H9 (cell line): ENCODE results near the gene IL24. TPM values are rescaled to one million over a fixed set of nuclear protein-coding genes. Genes with fewer than 3 reads are reported as not detected.

Source experiments
- DNase-seq: peaks from one replicate; pipeline ENCODE4 v3.0.0-alpha.2; 2017
- H2AFZ ChIP-seq: one replicate; pipeline ENCODE4 v1.6.1; 2013; ENCODE audit warnings: mild to moderate bottlenecking, low read length, control low read depth, moderate library complexity
- H2AK5ac ChIP-seq: 2 replicates; pipeline ENCODE4 v1.6.1; 2013; ENCODE audit warnings: low read length, control low read depth, mixed read lengths; ENCODE audit not compliant: insufficient read length
- H2BK120ac ChIP-seq: one replicate; pipeline ENCODE4 v1.6.1; 2013; ENCODE audit warnings: low read depth, mild to moderate bottlenecking, low read length, control low read depth, inconsistent platforms; ENCODE audit not compliant: poor library complexity, severe bottlenecking
- H2BK12ac ChIP-seq: 2 replicates; pipeline ENCODE4 v1.6.1; 2013; ENCODE audit warnings: low read length, control low read depth, mixed read lengths, low read depth; ENCODE audit not compliant: insufficient read length
- H2BK15ac ChIP-seq: 2 replicates; pipeline ENCODE4 v1.6.1; 2013; ENCODE audit warnings: low read depth, low read length, control low read depth
- H2BK20ac ChIP-seq: one replicate; pipeline ENCODE4 v1.6.1; 2013; ENCODE audit warnings: low read depth, mild to moderate bottlenecking, low read length, control low read depth, inconsistent platforms; ENCODE audit not compliant: poor library complexity, severe bottlenecking
- H2BK5ac ChIP-seq: 2 replicates; pipeline ENCODE4 v1.6.1; 2013; ENCODE audit warnings: low read length, control low read depth, mixed read lengths; ENCODE audit not compliant: insufficient read length
- H3K14ac ChIP-seq: 2 replicates; pipeline ENCODE4 v1.6.1; 2013; ENCODE audit warnings: low read length, control low read depth; ENCODE audit not compliant: insufficient read depth
- H3K18ac ChIP-seq: 2 replicates; pipeline ENCODE4 v1.6.1; 2013; ENCODE audit warnings: low read depth, mild to moderate bottlenecking, mixed read lengths, low read length, control low read depth; ENCODE audit not compliant: insufficient read length
- H3K23ac ChIP-seq: 2 replicates; pipeline ENCODE4 v1.6.1; 2013; ENCODE audit warnings: low read length, control low read depth, mixed read lengths, low read depth; ENCODE audit not compliant: insufficient read length
- H3K23me2 ChIP-seq: 2 replicates; pipeline ENCODE4 v1.6.1; 2013; ENCODE audit warnings: low read depth, mild to moderate bottlenecking, mixed read lengths, low read length, control low read depth; ENCODE audit not compliant: insufficient read length, poor library complexity, severe bottlenecking
- H3K27ac ChIP-seq: 2 replicates; pipeline ENCODE4 v1.5.1; 2013; ENCODE audit warnings: low read length, control low read depth, mixed read lengths, low read depth; ENCODE audit not compliant: insufficient read length
- H3K27me3 ChIP-seq: 2 replicates; pipeline ENCODE4 v1.6.1; 2013; ENCODE audit warnings: low read length, control low read depth, inconsistent platforms; ENCODE audit not compliant: insufficient read depth
- H3K4ac ChIP-seq: 2 replicates; pipeline ENCODE4 v1.6.1; 2013; ENCODE audit warnings: low read depth, mild to moderate bottlenecking, control low read depth, inconsistent platforms, low read length, moderate library complexity
- H3K4me1 ChIP-seq: 2 replicates; pipeline ENCODE4 v1.6.1; 2013; ENCODE audit warnings: low read length, control low read depth, inconsistent platforms; ENCODE audit not compliant: insufficient read depth
- H3K4me2 ChIP-seq: 2 replicates; pipeline ENCODE4 v1.6.1; 2013; ENCODE audit warnings: low read length, control low read depth, mixed read lengths; ENCODE audit not compliant: insufficient read length, insufficient read depth
- H3K56ac ChIP-seq: 2 replicates; pipeline ENCODE4 v1.6.1; 2013; ENCODE audit warnings: low read depth, mild to moderate bottlenecking, mixed read lengths, low read length, control low read depth; ENCODE audit not compliant: insufficient read length
- H3K79me1 ChIP-seq: 2 replicates; pipeline ENCODE4 v1.6.1; 2013; ENCODE audit warnings: low read depth, mild to moderate bottlenecking, moderate library complexity, low read length, control low read depth, inconsistent platforms; ENCODE audit not compliant: insufficient read depth, poor library complexity, severe bottlenecking
- H3K79me2 ChIP-seq: 2 replicates; pipeline ENCODE4 v1.6.1; 2013; ENCODE audit warnings: low read length, control low read depth, inconsistent platforms; ENCODE audit not compliant: insufficient read depth
- H3K9ac ChIP-seq: 2 replicates; pipeline ENCODE4 v1.6.1; 2013; ENCODE audit warnings: low read length, control low read depth, mixed read lengths; ENCODE audit not compliant: insufficient read length; ENCODE audit errors: extremely low read depth
- H3K9me3 ChIP-seq: one replicate; pipeline ENCODE4 v1.6.1; 2013; ENCODE audit warnings: low read depth, low read length, inconsistent platforms; ENCODE audit not compliant: control insufficient read depth
- H3T11ph ChIP-seq: one replicate; pipeline ENCODE4 v1.6.1; 2013; ENCODE audit warnings: mild to moderate bottlenecking, low read length, control low read depth, inconsistent platforms
- H4K20me1 ChIP-seq: one replicate; pipeline ENCODE4 v1.6.1; 2013; ENCODE audit not compliant: control insufficient read depth, insufficient read length, insufficient read depth
- H4K5ac ChIP-seq: 2 replicates; pipeline ENCODE4 v1.6.1; 2013; ENCODE audit warnings: low read depth, mild to moderate bottlenecking, mixed read lengths, low read length, control low read depth; ENCODE audit not compliant: insufficient read length
- H4K8ac ChIP-seq: replicated peaks from 2 replicates; pipeline ENCODE4 v1.6.1; 2013; ENCODE audit warnings: low read length, control low read depth, mixed read lengths, low read depth; ENCODE audit not compliant: insufficient read length
- H4K91ac ChIP-seq: 2 replicates; pipeline ENCODE4 v1.6.1; 2013; ENCODE audit warnings: low read depth, mild to moderate bottlenecking, moderate library complexity, mixed read lengths, low read length, control low read depth; ENCODE audit not compliant: insufficient read length
- H3K27ac Mint-ChIP-seq, 3 experiments: 2 replicates in 2 of 3; 3 replicates in 1 of 3; pipeline ENCODE4 v1.8.0; 2020 to 2021; ENCODE audit warnings: mixed read lengths in 3 of 3, mild to moderate bottlenecking in 1 of 3, moderate library complexity in 1 of 3
- H3K27me3 Mint-ChIP-seq: 2 replicates; pipeline ENCODE4 v1.8.0; 2021; ENCODE audit warnings: low read depth, mild to moderate bottlenecking, moderate library complexity, mixed read lengths
- H3K36me3 Mint-ChIP-seq, 3 experiments: 2 replicates in 2 of 3; 3 replicates in 1 of 3; pipeline ENCODE4 v1.8.0; 2020 to 2021; ENCODE audit warnings: low read depth in 3 of 3, mixed read lengths in 3 of 3; ENCODE audit not compliant: insufficient read depth in 1 of 3
- H3K4me1 Mint-ChIP-seq, 2 experiments: 2 replicates each; pipeline ENCODE4 v1.8.0; 2020; ENCODE audit warnings: mixed read lengths in 2 of 2
- H3K4me3 Mint-ChIP-seq, 2 experiments: 2 replicates in 1 of 2; 3 replicates in 1 of 2; pipeline ENCODE4 v1.8.0; 2020 to 2021; ENCODE audit warnings: mild to moderate bottlenecking in 2 of 2, mixed read lengths in 2 of 2, moderate library complexity in 1 of 2
- H3K9me3 Mint-ChIP-seq, 2 experiments: 2 replicates in 1 of 2; 3 replicates in 1 of 2; pipeline ENCODE4 v1.8.0; 2020; ENCODE audit warnings: mild to moderate bottlenecking in 2 of 2, mixed read lengths in 2 of 2, moderate library complexity in 1 of 2
- CTCF ChIP-seq: fragments of 200-600 bp; sonication (generic); conservative IDR thresholded peaks from 3 replicates; pipeline ENCODE4 v1.8.0; 2021; ENCODE audit warnings: antibody characterized with exemption, mild to moderate bottlenecking
- WGBS: extraction: QIAGEN DNeasy Blood & Tissue Kit; methylation state at CpG from one replicate; pipeline ENCODE4 v1.1.7; 2013; ENCODE audit warnings: missing lambda C conversion rate, low lambda C conversion rate, mixed read lengths; ENCODE audit not compliant: insufficient read length; ENCODE audit errors: extremely low coverage; 5-methylcytosine and 5-hydroxymethylcytosine counted together
- total RNA-seq: library from RNA; stranded (reverse); gene quantifications from 2 replicates; pipeline ENCODE4 v1.2.1, GENCODE V29; 2021

The IL24 gene
- total RNA-seq, 1 experiment from 2014 or later = not detected

- Histone ChIP-seq H3K18ac (no peak overlapping the region), H2BK20ac (no peak overlapping the region), H3K79me1 (no peaks in the 10 kb centered on the region), H3K9me3 (no peaks in the 10 kb centered on the region), H3K27ac (no peak overlapping the region), H3T11ph (no peak overlapping the region), H3K4me2 (no peak overlapping the region), H3K27me3 (peaks cover 1% of the 10 kb centered on the region; the same call in 1 of the 2 replicates), H2AK5ac (no peak overlapping the region), H4K91ac (no peak overlapping the region), H3K14ac (no peak overlapping the region), H3K4me1 (0 out of 2 replicates have a peak, but pooled peaks cover under 1% of the 10 kb centered on the region), H3K9ac (no peak overlapping the region), H3K23me2 (peaks cover 4% of the 10 kb centered on the region), H4K20me1 (no peaks in the 10 kb centered on the region), H2BK5ac (no peak overlapping the region), H2AFZ (no peak overlapping the region), H4K8ac (no peak overlapping the region), H3K23ac (no peak overlapping the region), H2BK120ac (no peak overlapping the region), H3K56ac (no peak overlapping the region), H4K5ac (no peak overlapping the region), H2BK15ac (no peak overlapping the region), H2BK12ac (no peak overlapping the region), H3K4ac (no peak overlapping the region), H3K79me2 (no peaks in the 10 kb centered on the region)
- WGBS = no CpG with 5 or more reads among the region's 12 CpGs
- Mint-ChIP-seq H3K36me3 (no peaks in the 10 kb centered on the region), H3K27ac (no peak overlapping the region), H3K9me3 (no peaks in the 10 kb centered on the region; a peak in 1 of 5 replicates), H3K27me3 (peaks cover 55% of the 10 kb centered on the region), H3K4me1 (peaks cover 2 to 5% of the 10 kb centered on the region in 2 experiments), H3K4me3 (no peak overlapping the region)
- no peak for TF ChIP-seq CTCF
- no peak for DNase-seq
Observed at GRCh38 chr1:206913766-206914537, 16.7 kb downstream of the IL24 start.
